ENCODE results near the gene MIDN. TPM values are rescaled to one million over a fixed set of nuclear protein-coding genes. Genes with fewer than 3 reads are reported as not detected.

Gene MIDN
- total and polyA plus RNA-seq, 2 of the 4 experiments (the other 2 are of a cell fraction) = 2.5 to 26.0 TPM

GRCh38 chr19:1294688-1295087 lies 46.3 kb downstream of the MIDN start:
- H2AFZ ChIP-seq (replicated peaks; ENCODE audit: low read length, poor library complexity) = no peak overlapping the region
- no peak overlapping the region for H3K4me2 ChIP-seq (ENCODE audit: low read depth, low read length)
- no peak overlapping the region for H2BK120ac ChIP-seq (ENCODE audit: low read depth, low read length)
- POLR2A ChIA-PET (ENCODE audit: unreplicated experiment) = no interaction called here
- TF ChIP-seq RCOR1 (IDR thresholded peaks at IDR 0.05; ENCODE audit: insufficient replicate concordance, low read length) = no peak
- no peak for TF ChIP-seq USF2 (IDR thresholded peaks at IDR 0.05; ENCODE audit: low read depth, low read length)
- no peak for TF ChIP-seq CEBPB (IDR thresholded peaks at IDR 0.05; ENCODE audit: low read depth, low read length)
- no peak for TF ChIP-seq RAD21 (IDR thresholded peaks at IDR 0.05; ENCODE audit: low read length)
- TF ChIP-seq FOS (IDR thresholded peaks at IDR 0.05; ENCODE audit: low read depth, low read length) = no peak
- no peak for TF ChIP-seq CHD1 (IDR thresholded peaks at IDR 0.05; ENCODE audit: low read depth, low read length)
- no peak for TF ChIP-seq RFX5 (IDR thresholded peaks at IDR 0.05; ENCODE audit: low read depth, low read length)
- TF ChIP-seq MXI1 (IDR thresholded peaks at IDR 0.05; ENCODE audit: borderline replicate concordance, low read depth, low read length) = no peak
- TF ChIP-seq CTCF (conservative IDR thresholded peaks at IDR 0.05; ENCODE audit: low read depth, low read length) = no peak
- H3K23ac ChIP-seq (ENCODE audit: low read depth, low read length) = no peak overlapping the region
- H3K27me3 ChIP-seq (ENCODE audit: control insufficient read depth, insufficient read depth, low read length) = peaks cover 19% of the 10 kb centered on the region; the same call in 1 of the 2 replicates
- H4K5ac ChIP-seq (ENCODE audit: low read depth, low read length) = no peak overlapping the region
- H2BK15ac ChIP-seq (ENCODE audit: low read depth, low read length) = no peak overlapping the region
- in situ Hi-C loops (cut with MboI; ENCODE audit: low sequenced_read_pairs) (no loop called here), intact Hi-C loops (cut with micrococcal nuclease) (no loop called here), dilution Hi-C loops (cut with HindIII; ENCODE audit: low sequenced_read_pairs, unreplicated experiment) (no loop called here)
- H4K91ac ChIP-seq (ENCODE audit: insufficient read depth, low read depth, low read length) = no peak overlapping the region
- no peaks in the 10 kb centered on the region for H4K20me1 ChIP-seq (ENCODE audit: insufficient read depth, low read length)
- H2BK5ac ChIP-seq (ENCODE audit: low read depth, low read length, poor library complexity, severe bottlenecking) = no peak overlapping the region
- H2BK20ac ChIP-seq (ENCODE audit: low read depth, low read length) = no peak overlapping the region
- no peak overlapping the region for H3K9ac ChIP-seq (ENCODE audit: low read depth, low read length)
- H3K56ac ChIP-seq (ENCODE audit: extremely low read depth, insufficient read depth, low read length) = no peak overlapping the region
- BruUV-seq (replicated peaks) = no TSS peak
- no peak overlapping the region for H3K4ac ChIP-seq (ENCODE audit: low read depth, low read length)
- DNase-seq (no peak), ATAC-seq (ENCODE audit: low read depth) (no peak)
- no peaks in the 10 kb centered on the region for H3K9me1 ChIP-seq (ENCODE audit: insufficient read depth, low read length)
- H3K27ac ChIP-seq (ENCODE audit: insufficient read depth, low read length) = no peak overlapping the region
- no peaks in the 10 kb centered on the region for H3K9me3 ChIP-seq (ENCODE audit: control insufficient read depth, insufficient read depth, low read length)
- no peak overlapping the region for H2AK5ac ChIP-seq (ENCODE audit: low read depth, low read length)
- no peaks in the 10 kb centered on the region for H3K36me3 ChIP-seq (ENCODE audit: control insufficient read depth, insufficient read depth, low read length)
- H3K4me3 ChIP-seq (ENCODE audit: insufficient read depth, low read depth, low read length) = no peak overlapping the region
- 78% methylated on average over 10 of the region's 14 CpGs; no CpG with 5 or more reads in 1 of the 2 experiments for WGBS, 2 experiments (ENCODE audit: extremely low coverage in 2 of 2, insufficient read length in 1 of 2)
- H3K14ac ChIP-seq (replicated peaks; ENCODE audit: low read depth, low read length) = no peak overlapping the region
- no peak overlapping the region for H4K8ac ChIP-seq (ENCODE audit: low read depth in 2 of 2, low read length in 2 of 2)
- CTCF ChIA-PET = no interaction called here
- no peaks in the 10 kb centered on the region for H3K79me1 ChIP-seq (ENCODE audit: low read depth in 1 of 2, low read length in 2 of 2)
- no peak overlapping the region for H2AK9ac ChIP-seq (replicated peaks; ENCODE audit: low read depth, low read length, poor library complexity)
- peaks cover 3% of the 10 kb centered on the region; the same call in 1 of the 2 replicates for H3K4me1 ChIP-seq (ENCODE audit: control insufficient read depth, insufficient read depth, low read length)
- H3K18ac ChIP-seq (ENCODE audit: low read depth, low read length) = no peak overlapping the region
